HepG2 (cell line): ENCODE measurements around the gene MEAF6. TPM values are rescaled to one million over a fixed set of nuclear protein-coding genes. Genes with fewer than 3 reads are reported as not detected.

Source experiments
- IKZF4 ChIP-seq: sonication (generic); formaldehyde crosslinking; IDR thresholded peaks from 2 replicates; pipeline ENCODE4 v1.5.1; 2020; ENCODE audit warnings: borderline replicate concordance, mild to moderate bottlenecking, low read depth, missing genetic modification reagents; ENCODE audit errors: not compliant biosample characterization
- NFYB ChIP-seq: sonication (generic); formaldehyde crosslinking; IDR thresholded peaks from 2 replicates; pipeline ENCODE4 v1.4.0; 2020; ENCODE audit warnings: missing genetic modification reagents
- NPAS2 ChIP-seq: sonication (generic); formaldehyde crosslinking; IDR thresholded peaks from 2 replicates; pipeline ENCODE4 v1.8.0; 2022; ENCODE audit warnings: mild to moderate bottlenecking, missing genetic modification reagents, borderline replicate concordance
- PPARG ChIP-seq: conservative IDR thresholded peaks from 2 replicates; pipeline ENCODE4 v1.6.1; 2016; ENCODE audit warnings: missing biosample characterization, missing genetic modification reagents
- RFX3 ChIP-seq: IDR thresholded peaks from 2 replicates; pipeline ENCODE4 v1.6.1; 2016; ENCODE audit warnings: missing biosample characterization, missing genetic modification reagents
- RXRB ChIP-seq: IDR thresholded peaks from 2 replicates; pipeline ENCODE4 v1.6.1; 2016; ENCODE audit warnings: borderline replicate concordance, missing genetic modification reagents, missing compliant biosample characterization
- ZBTB7A ChIP-seq: sonication (generic); formaldehyde crosslinking; IDR thresholded peaks from 2 replicates; pipeline ENCODE4 v1.8.0; 2022; ENCODE audit warnings: mild to moderate bottlenecking, missing genetic modification reagents
- ZNF138 ChIP-seq: sonication (generic); formaldehyde crosslinking; IDR thresholded peaks from 2 replicates; pipeline ENCODE4 v1.5.0; 2020; ENCODE audit warnings: mild to moderate bottlenecking, low read depth, missing genetic modification reagents
- ZNF224 ChIP-seq: sonication (generic); formaldehyde crosslinking; IDR thresholded peaks from 2 replicates; pipeline ENCODE4 v1.5.0; 2020; ENCODE audit warnings: mild to moderate bottlenecking, missing genetic modification reagents
- ZNF329 ChIP-seq: sonication (generic); formaldehyde crosslinking; IDR thresholded peaks from 2 replicates; pipeline ENCODE4 v1.9.0; 2021; ENCODE audit warnings: low read depth, mild to moderate bottlenecking, missing genetic modification reagents
- ZNF484 ChIP-seq: sonication (generic); formaldehyde crosslinking; IDR thresholded peaks from 2 replicates; pipeline ENCODE4 v1.5.1; 2020; ENCODE audit warnings: mild to moderate bottlenecking, low read depth, missing genetic modification reagents, borderline replicate concordance
- ZNF709 ChIP-seq: sonication (generic); formaldehyde crosslinking; IDR thresholded peaks from 2 replicates; pipeline ENCODE4 v1.5.0; 2020; ENCODE audit warnings: mild to moderate bottlenecking, missing genetic modification reagents
- polyA plus RNA-seq, 8 experiments: library from polyadenylated mRNA; depleted of rRNA in 3 of 8; stranded (reverse) in 7 of 8; unstranded in 1 of 8; fragments of >200 nt; fragmentation: Illumina TruSeq in 4 of 8; extraction: Trizol in 4 of 8; gene quantifications; 2 replicates each; pipeline versions ENCODE4 v1.2.1 to v1.2.3, GENCODE V29; 2011 to 2016; ENCODE audit warnings: low read depth in 4 of 8, missing spikeins in 1 of 8, mixed read lengths in 1 of 8; ENCODE audit not compliant: insufficient read depth in 1 of 8
- total RNA-seq, 5 experiments: library from RNA; depleted of rRNA; stranded (reverse); fragments of >200 nt; fragmentation: Illumina TruSeq; extraction: Trizol; gene quantifications; 2 replicates each; pipeline ENCODE4 v1.2.3, GENCODE V29; 2016; ENCODE audit warnings: low read depth in 1 of 5
- TF ChIP-seq, protein P1 (sequence below): sonication (generic); formaldehyde crosslinking; conservative IDR thresholded peaks from 2 replicates; pipeline ENCODE4 v1.8.0; 2022; ENCODE audit warnings: low read depth, missing genetic modification reagents
- TF ChIP-seq, protein P2 (sequence below): sonication (generic); formaldehyde crosslinking; IDR thresholded peaks from 2 replicates; pipeline ENCODE4 v1.8.1; 2023; ENCODE audit warnings: mild to moderate bottlenecking, missing genetic modification reagents
- TF ChIP-seq, protein P3 (sequence below): sonication (generic); formaldehyde crosslinking; IDR thresholded peaks from 2 replicates; pipeline ENCODE4 v1.4.0; 2020; ENCODE audit warnings: missing genetic modification reagents, low read depth, mild to moderate bottlenecking, borderline replicate concordance
- TF ChIP-seq, protein P4 (sequence below): sonication (generic); formaldehyde crosslinking; IDR thresholded peaks from 2 replicates; pipeline ENCODE4 v1.8.1; 2023; ENCODE audit warnings: mild to moderate bottlenecking, missing genetic modification reagents
- TF ChIP-seq, protein P5 (sequence below): sonication (generic); formaldehyde crosslinking; IDR thresholded peaks from 2 replicates; pipeline ENCODE4 v1.5.1; 2020; ENCODE audit warnings: mild to moderate bottlenecking, missing genetic modification reagents, borderline replicate concordance

Gene MEAF6
- total and polyA plus RNA-seq, 2 of the 13 experiments (the other 11 are each of a cell fraction or from before 2014, with no cell fraction given): 29.5 to 45.6 TPM

DNA sequence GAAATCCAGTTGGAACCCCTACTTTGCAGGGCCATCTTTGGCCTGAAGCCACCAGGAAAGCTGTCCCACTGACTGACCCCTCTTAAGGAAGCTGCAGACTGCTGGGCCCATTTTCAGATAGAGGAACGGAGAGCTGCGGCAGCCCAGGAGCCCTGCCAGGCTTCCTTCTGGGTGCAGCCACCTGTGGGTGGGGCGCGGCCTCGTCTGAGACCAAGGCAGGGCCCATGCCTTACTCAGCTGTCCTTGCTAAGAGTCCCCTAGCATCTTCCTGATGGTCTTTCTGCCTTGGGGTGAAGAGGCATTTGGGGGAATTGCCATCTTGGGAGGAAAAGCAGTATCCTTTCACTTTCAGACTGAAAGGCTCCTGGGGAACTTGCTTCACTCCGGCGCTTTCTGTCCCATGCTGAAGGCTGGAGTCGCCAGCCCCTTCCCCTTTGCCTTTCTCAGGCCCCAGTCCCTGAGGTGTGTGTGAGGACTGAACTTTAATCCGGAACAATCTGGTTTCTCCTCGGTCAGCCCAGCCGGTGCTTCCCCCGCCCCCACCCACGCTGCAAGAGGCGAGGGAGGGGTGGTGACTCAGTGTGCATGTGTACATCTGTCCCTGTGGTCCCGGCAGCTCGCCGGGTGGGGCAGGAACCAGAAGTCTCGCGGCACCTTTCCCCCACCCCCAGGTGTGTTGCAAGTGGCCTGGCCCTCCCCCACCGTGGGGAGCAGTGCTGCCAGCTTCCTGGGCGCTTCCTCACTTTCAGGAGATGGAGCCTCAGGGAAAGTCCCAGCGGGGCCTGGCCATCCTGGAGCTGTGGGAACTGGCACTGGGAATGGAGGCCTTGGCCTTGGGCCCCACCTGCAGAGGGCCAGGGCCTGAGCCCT lies 35.1 kb downstream of the MEAF6 start (continued):
- TF ChIP-seq, protein P1, sequence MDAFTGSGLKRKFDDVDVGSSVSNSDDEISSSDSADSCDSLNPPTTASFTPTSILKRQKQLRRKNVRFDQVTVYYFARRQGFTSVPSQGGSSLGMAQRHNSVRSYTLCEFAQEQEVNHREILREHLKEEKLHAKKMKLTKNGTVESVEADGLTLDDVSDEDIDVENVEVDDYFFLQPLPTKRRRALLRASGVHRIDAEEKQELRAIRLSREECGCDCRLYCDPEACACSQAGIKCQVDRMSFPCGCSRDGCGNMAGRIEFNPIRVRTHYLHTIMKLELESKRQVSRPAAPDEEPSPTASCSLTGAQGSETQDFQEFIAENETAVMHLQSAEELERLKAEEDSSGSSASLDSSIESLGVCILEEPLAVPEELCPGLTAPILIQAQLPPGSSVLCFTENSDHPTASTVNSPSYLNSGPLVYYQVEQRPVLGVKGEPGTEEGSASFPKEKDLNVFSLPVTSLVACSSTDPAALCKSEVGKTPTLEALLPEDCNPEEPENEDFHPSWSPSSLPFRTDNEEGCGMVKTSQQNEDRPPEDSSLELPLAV (CRISPR knock-in tag): no peak
- TF ChIP-seq NFYB (CRISPR knock-in tag) (no peak; the same call in 1 of the 2 replicates), ZNF709 (CRISPR knock-in tag) (no peak), IKZF4 (CRISPR knock-in tag) (no peak), ZNF224 (CRISPR knock-in tag) (no peak), ZNF138 (CRISPR knock-in tag) (no peak), PPARG (CRISPR knock-in tag) (peak; percentile 79), ZBTB7A (CRISPR knock-in tag) (peak; percentile 79), ZNF484 (CRISPR knock-in tag) (no peak), ZNF329 (CRISPR knock-in tag) (no peak), RXRB (peak; percentile 86), RFX3 (CRISPR knock-in tag) (0 out of 2 replicates have a peak, but pooled peaks have one; percentile 15), NPAS2 (CRISPR knock-in tag) (no peak)
- TF ChIP-seq, protein P2, sequence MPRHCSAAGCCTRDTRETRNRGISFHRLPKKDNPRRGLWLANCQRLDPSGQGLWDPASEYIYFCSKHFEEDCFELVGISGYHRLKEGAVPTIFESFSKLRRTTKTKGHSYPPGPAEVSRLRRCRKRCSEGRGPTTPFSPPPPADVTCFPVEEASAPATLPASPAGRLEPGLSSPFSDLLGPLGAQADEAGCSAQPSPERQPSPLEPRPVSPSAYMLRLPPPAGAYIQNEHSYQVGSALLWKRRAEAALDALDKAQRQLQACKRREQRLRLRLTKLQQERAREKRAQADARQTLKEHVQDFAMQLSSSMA (CRISPR knock-in tag): peak; percentile 26; the same call in 1 of the 2 replicates
- TF ChIP-seq, protein P3, sequence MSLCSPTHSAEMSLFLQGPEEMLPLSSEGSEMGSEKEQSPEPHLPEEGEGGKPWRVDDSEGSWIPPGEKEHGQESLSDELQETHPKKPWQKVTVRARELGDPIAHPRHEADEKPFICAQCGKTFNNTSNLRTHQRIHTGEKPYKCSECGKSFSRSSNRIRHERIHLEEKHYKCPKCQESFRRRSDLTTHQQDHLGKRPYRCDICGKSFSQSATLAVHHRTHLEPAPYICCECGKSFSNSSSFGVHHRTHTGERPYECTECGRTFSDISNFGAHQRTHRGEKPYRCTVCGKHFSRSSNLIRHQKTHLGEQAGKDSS (CRISPR knock-in tag): peak; percentile 55; the same call in 1 of the 2 replicates
- TF ChIP-seq, protein P4, sequence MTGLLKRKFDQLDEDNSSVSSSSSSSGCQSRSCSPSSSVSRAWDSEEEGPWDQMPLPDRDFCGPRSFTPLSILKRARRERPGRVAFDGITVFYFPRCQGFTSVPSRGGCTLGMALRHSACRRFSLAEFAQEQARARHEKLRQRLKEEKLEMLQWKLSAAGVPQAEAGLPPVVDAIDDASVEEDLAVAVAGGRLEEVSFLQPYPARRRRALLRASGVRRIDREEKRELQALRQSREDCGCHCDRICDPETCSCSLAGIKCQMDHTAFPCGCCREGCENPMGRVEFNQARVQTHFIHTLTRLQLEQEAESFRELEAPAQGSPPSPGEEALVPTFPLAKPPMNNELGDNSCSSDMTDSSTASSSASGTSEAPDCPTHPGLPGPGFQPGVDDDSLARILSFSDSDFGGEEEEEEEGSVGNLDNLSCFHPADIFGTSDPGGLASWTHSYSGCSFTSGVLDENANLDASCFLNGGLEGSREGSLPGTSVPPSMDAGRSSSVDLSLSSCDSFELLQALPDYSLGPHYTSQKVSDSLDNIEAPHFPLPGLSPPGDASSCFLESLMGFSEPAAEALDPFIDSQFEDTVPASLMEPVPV (CRISPR knock-in tag): 0 out of 2 replicates have a peak, but pooled peaks have one; percentile 43
- TF ChIP-seq, protein P5, sequence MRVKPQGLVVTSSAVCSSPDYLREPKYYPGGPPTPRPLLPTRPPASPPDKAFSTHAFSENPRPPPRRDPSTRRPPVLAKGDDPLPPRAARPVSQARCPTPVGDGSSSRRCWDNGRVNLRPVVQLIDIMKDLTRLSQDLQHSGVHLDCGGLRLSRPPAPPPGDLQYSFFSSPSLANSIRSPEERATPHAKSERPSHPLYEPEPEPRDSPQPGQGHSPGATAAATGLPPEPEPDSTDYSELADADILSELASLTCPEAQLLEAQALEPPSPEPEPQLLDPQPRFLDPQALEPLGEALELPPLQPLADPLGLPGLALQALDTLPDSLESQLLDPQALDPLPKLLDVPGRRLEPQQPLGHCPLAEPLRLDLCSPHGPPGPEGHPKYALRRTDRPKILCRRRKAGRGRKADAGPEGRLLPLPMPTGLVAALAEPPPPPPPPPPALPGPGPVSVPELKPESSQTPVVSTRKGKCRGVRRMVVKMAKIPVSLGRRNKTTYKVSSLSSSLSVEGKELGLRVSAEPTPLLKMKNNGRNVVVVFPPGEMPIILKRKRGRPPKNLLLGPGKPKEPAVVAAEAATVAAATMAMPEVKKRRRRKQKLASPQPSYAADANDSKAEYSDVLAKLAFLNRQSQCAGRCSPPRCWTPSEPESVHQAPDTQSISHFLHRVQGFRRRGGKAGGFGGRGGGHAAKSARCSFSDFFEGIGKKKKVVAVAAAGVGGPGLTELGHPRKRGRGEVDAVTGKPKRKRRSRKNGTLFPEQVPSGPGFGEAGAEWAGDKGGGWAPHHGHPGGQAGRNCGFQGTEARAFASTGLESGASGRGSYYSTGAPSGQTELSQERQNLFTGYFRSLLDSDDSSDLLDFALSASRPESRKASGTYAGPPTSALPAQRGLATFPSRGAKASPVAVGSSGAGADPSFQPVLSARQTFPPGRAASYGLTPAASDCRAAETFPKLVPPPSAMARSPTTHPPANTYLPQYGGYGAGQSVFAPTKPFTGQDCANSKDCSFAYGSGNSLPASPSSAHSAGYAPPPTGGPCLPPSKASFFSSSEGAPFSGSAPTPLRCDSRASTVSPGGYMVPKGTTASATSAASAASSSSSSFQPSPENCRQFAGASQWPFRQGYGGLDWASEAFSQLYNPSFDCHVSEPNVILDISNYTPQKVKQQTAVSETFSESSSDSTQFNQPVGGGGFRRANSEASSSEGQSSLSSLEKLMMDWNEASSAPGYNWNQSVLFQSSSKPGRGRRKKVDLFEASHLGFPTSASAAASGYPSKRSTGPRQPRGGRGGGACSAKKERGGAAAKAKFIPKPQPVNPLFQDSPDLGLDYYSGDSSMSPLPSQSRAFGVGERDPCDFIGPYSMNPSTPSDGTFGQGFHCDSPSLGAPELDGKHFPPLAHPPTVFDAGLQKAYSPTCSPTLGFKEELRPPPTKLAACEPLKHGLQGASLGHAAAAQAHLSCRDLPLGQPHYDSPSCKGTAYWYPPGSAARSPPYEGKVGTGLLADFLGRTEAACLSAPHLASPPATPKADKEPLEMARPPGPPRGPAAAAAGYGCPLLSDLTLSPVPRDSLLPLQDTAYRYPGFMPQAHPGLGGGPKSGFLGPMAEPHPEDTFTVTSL (CRISPR knock-in tag): peak; percentile 25; the same call in 1 of the 2 replicates
